GM12801 (cell line): ENCODE measurements around the gene DHX32.

Experiments
- TF ChIP-seq, protein P1 (sequence below): IDR thresholded peaks from one replicate; pipeline ENCODE4 v1.5.1; 2011; ENCODE audit warnings: control low read depth; ENCODE audit not compliant: insufficient read length; ENCODE audit errors: extremely low read depth

Gene DHX32

DNA sequence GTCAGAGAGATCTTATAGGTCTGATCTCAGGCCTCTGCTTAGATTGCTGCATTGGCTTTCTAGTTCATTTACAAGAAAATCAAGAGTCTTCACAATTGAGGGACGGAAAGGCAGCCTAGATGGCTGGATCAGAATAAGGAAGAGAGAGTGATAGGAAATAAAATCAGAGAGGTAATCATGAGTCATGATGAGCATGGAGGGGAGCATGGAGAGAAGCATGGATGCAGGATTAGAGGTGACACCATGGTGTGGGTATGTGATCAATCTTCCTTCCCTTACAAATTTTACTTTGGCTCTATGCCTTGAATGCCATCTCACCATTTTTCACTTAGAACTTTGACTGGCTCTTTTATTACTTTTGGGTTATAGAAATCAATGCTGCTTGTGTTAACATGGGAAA is 56.4 kb downstream of the DHX32 start:
- TF ChIP-seq, protein P1, sequence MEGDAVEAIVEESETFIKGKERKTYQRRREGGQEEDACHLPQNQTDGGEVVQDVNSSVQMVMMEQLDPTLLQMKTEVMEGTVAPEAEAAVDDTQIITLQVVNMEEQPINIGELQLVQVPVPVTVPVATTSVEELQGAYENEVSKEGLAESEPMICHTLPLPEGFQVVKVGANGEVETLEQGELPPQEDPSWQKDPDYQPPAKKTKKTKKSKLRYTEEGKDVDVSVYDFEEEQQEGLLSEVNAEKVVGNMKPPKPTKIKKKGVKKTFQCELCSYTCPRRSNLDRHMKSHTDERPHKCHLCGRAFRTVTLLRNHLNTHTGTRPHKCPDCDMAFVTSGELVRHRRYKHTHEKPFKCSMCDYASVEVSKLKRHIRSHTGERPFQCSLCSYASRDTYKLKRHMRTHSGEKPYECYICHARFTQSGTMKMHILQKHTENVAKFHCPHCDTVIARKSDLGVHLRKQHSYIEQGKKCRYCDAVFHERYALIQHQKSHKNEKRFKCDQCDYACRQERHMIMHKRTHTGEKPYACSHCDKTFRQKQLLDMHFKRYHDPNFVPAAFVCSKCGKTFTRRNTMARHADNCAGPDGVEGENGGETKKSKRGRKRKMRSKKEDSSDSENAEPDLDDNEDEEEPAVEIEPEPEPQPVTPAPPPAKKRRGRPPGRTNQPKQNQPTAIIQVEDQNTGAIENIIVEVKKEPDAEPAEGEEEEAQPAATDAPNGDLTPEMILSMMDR = no peak

DNA sequence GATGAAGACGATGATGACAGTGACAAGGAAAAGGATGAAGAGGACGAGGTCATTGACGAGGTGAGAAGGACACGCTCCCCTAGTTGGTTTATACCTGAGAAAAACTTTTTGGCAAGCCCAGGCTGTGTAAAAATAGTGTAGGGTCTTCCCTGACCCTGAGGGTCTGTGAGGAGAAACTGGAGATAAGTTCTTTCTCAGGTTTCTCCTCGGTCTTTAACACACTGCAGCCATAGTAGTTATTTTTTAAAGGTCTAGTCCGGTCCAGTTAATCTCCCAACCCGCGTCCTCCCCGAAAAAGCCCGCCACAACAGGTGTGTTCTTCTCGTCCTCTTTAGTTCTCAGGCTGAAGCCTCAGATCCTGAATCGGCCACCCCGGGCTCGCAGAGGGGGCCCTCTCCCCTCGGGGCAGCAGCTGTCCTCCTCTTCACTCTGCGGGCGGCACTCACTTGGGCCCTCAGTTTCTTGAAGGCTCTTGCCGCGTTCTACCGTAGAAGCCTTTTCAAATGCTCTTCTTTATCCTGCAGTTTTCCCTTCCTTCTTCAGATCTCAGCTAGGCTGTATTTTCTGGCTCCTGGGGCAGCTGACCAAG is 57.3 kb downstream of the DHX32 start:
- TF ChIP-seq, protein P1 = no peak

DNA sequence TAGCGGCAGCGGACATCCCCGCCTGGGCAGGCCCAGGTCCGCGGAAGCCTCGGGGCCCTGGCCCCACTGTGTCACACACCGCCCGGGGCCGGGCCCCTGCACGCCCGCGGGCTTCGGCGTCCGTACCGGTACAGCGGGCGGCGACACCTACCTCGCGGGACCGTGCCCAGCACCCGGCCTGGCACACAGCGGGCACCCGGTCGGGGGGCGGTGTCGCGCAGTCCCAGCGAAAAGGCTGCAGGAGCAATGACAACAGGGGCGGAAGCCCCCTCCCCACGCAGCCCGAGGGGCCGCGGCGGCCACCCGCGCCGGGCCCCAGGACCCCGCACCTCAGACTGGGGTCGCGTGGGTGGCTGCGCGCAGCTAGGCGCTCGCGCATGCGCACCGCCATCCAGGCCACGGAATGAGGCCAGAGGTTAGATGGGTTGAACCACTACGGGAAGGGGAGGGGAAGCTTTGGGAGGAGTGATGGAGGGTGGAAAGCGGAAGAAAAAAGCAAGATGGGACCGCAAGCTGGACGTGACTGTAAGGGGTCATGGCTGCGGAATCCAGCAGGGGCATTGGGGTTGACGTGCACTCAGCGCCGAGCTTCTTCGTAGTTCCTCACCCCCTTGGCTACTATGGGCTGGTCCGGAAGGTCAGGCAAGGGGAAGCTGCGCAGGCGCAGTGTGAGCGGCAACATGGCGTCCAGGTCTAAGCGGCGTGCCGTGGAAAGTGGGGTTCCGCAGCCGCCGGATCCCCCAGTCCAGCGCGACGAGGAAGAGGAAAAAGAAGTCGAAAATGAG is 58.0 kb downstream of the DHX32 start, which contains the start of the genes BCCIP and UROS:
BCCIP (plus strand) TSS at position 669 of the 785 bp plus-strand sequence; CDS start at position 681, 12 bp downstream.
UROS (minus strand) TSS at position 381 of the 785 bp plus-strand sequence. CDS start 6,759 bp downstream, outside the sequence.
- TF ChIP-seq, protein P1 = no peak

DNA sequence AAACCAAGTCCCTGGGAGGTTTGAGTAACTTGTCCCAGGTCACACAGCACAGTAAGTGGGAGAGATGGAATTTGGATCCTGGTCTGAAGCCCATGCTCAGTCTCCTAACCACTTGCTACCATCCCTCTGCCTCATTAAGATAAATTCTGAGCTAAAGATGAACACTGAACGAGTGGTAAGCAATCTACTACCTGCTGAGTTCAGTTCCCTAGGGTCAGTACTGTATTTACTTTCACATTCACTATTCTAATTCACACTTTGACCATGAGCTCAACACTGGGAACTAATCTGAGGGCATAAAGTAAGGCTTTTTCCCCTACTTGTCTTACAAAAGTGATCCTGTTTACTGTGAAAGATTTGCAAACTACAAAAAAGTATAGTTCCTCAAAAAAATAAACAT is 60.4 kb downstream of the DHX32 start:
- TF ChIP-seq, protein P1 = no peak

DNA sequence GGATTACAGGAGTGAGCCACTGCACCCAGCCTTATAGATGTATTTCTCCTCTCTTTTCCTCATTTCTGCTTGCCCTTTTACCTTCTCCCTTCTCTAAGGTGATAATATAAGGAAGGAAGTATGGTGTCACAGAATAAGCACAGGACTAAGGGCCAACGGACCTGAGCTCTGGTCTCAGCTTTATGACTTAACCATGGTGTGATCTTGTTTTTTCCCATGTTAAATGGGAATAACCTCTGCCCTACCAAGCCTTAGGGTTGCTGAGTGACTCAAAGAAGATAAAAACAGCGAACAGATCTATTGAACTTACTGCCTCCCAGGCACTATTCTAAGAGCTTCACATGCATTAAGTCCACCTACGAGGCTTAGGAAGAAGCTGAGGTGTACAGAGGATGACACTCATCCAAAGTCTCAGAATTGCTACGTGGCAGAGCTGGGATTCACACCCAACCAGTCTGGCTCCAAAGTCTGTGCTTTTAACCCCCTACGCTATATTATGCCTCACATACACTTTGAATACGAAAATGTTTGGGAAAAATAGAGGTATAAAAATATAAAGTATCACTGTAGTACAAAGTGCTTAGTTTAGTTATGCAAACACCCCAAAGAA is 63.6 kb downstream of the DHX32 start:
- TF ChIP-seq, protein P1 = no peak

DNA sequence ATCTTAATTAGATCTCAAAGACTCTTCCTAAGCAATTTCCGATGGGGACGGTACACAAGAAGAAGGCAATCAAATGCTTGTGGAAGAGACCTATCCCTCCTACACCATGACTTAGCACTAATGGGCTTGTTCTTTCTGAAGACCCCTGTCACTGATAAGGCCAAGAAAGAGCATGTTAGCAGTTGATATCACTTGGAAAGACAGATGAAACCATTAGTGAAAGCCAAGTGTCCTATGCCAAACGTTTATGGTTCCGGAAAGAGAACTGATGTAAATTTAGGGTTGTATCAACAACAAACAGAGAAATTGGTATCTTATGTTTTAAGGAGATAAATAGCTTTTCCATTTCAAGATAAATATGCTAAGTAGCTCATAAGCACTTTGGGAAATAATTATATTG is 64.5 kb downstream of the DHX32 start:
- TF ChIP-seq, protein P1 = no peak

DNA sequence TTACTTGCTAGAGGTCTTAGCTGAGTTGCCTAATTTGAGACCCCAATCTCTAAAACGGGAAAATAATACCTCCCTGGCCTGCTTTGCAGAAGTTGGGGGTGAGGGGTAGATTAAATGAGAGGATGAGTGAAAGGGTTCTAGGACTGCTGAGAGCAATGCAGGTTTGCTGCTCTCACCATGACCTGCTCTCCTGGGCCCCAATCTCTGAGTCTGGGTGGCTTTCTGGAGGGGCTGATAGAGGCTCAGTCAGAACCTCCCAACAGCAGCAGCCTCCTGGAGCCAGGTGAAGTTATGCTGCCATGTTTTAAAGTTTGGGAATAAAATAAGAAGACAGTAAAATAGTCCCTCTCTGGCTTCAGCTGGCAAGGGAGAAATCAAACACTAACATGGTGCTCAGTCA is 65.3 kb downstream of the DHX32 start:
- TF ChIP-seq, protein P1 = no peak
